Measurements from ENCODE around the gene KCNQ5.

Gene KCNQ5

DNA sequence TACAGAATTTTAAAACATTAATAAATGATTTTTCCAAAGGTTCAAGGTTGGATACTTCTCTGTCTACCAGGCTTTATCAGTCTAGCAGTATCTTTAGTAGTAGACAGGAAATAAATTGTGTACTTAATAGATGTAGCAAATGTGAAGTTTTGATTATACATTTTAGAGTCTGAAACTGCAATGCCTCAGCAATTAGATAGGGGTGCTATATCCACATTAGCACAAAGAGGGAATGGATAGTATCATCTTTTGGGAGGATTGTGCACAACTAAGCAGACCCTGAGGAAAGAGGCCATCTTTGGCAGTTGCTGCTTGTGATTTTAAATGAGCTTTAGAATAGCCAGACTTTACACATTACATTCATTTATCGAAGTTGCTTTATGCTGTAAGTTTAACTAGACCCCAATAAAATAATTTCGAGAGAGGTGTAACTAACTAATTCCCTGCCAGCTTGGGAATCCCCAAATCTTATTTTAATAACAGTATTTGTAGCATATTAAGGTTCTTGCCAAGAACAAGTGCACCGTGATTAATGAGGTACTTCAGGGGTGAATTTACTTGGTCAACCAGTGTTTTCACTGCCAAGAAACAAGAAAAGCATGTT lies 2.8 kb downstream of the KCNQ5 start:
- DNase-seq (ENCODE audit: low spot score): peak; percentile 26
- no peak for TF ChIP-seq CTCF (IDR thresholded peaks at IDR 0.05; ENCODE audit: extremely low read depth, missing control alignments)

DNA sequence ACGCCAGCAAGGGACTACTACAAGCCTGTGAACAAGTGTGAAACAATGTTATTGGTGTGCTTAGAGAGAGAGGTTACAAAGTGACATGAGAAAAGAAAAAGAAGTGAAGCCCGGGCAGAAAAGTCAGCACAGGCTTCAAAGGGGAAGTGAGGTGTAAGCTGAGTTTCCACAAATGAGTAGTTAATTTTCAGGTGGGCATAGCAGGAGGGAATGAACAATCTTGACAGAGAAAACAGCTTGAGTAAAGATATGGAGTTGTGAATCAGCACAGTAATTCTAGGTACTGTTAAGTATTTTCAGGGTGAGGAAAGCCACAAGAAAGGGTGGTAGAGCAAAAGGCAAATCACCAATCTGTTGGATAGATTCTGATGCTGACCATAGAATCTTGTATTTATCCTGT lies 4.3 kb downstream of the KCNQ5 start:
- peak; percentile 49 for DNase-seq (ENCODE audit: low spot score)
- TF ChIP-seq CTCF (IDR thresholded peaks at IDR 0.05; ENCODE audit: extremely low read depth, missing control alignments): no peak

GRCh38 chr6:72627539-72627938 lies 5.7 kb downstream of the KCNQ5 start:
- TF ChIP-seq CTCF (IDR thresholded peaks at IDR 0.05; ENCODE audit: extremely low read depth, missing control alignments): no peak
- no peak for DNase-seq (ENCODE audit: low spot score)

- no peak for DNase-seq (ENCODE audit: low spot score)
- TF ChIP-seq CTCF (IDR thresholded peaks at IDR 0.05; ENCODE audit: extremely low read depth, missing control alignments): no peak
Observed at GRCh38 chr6:72631480-72631879, 9.6 kb downstream of the KCNQ5 start.

- DNase-seq (ENCODE audit: low spot score): no peak
- no peak for TF ChIP-seq CTCF (IDR thresholded peaks at IDR 0.05; ENCODE audit: extremely low read depth, missing control alignments)
Observed at GRCh38 chr6:72635636-72636035, 13.8 kb downstream of the KCNQ5 start.

- TF ChIP-seq CTCF (IDR thresholded peaks at IDR 0.05; ENCODE audit: extremely low read depth, missing control alignments): no peak
- DNase-seq (ENCODE audit: low spot score): no peak
Observed at GRCh38 chr6:72636215-72636614, 14.4 kb downstream of the KCNQ5 start.

GRCh38 chr6:72636786-72637185 lies 14.9 kb downstream of the KCNQ5 start:
- TF ChIP-seq CTCF (IDR thresholded peaks at IDR 0.05; ENCODE audit: extremely low read depth, missing control alignments): no peak

More at GRCh38 chr6:72636786-72637185, 14.9 kb downstream of the KCNQ5 start:
- DNase-seq (ENCODE audit: low spot score): no peak
